ENCODE results near the gene CCSER2. TPM values are rescaled to one million over a fixed set of nuclear protein-coding genes. Genes with fewer than 3 reads are reported as not detected.
"Not testable (repeated sequence)": the region's sequence is repeated elsewhere in the genome, so short reads cannot be mapped to it uniquely, and the experiment has no call there.

CCSER2 gene
- total RNA-seq, 1 donor from 2014 or later: 49.6 TPM

DNA sequence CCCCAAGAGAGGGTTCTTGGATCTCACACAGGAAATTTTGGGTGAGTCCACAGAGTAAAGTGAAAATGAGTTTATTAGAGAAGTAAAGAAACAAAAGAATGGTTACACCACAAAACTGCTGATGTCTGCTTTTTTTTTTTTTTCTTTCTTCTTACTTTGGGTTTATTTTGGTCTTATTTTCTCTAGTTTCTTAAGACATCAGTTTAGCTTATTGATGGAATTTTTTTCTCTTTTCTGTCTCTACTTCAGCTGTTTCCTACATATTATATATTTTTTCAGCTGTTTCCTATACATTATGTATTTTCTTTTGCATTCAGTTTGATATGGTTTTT, 166.4 kb downstream of the CCSER2 start:
- peaks cover 32% of the 10 kb centered on the region for H3K36me3 Mint-ChIP-seq (ENCODE audit: insufficient read depth)
- H3K27ac Mint-ChIP-seq: no peak overlapping the region
- H3K27me3 Mint-ChIP-seq: no peaks in the 10 kb centered on the region
- no peak overlapping the region for H3K4me3 Mint-ChIP-seq (ENCODE audit: low read depth)
- peaks cover 15% of the 10 kb centered on the region for H3K4me1 Mint-ChIP-seq (ENCODE audit: low read depth)
- H3K9me3 Mint-ChIP-seq (ENCODE audit: low read depth): peaks cover 15% of the 10 kb centered on the region
- TF ChIP-seq, protein P1, sequence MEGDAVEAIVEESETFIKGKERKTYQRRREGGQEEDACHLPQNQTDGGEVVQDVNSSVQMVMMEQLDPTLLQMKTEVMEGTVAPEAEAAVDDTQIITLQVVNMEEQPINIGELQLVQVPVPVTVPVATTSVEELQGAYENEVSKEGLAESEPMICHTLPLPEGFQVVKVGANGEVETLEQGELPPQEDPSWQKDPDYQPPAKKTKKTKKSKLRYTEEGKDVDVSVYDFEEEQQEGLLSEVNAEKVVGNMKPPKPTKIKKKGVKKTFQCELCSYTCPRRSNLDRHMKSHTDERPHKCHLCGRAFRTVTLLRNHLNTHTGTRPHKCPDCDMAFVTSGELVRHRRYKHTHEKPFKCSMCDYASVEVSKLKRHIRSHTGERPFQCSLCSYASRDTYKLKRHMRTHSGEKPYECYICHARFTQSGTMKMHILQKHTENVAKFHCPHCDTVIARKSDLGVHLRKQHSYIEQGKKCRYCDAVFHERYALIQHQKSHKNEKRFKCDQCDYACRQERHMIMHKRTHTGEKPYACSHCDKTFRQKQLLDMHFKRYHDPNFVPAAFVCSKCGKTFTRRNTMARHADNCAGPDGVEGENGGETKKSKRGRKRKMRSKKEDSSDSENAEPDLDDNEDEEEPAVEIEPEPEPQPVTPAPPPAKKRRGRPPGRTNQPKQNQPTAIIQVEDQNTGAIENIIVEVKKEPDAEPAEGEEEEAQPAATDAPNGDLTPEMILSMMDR (IDR thresholded peaks at IDR 0.05; ENCODE audit: unreplicated experiment): no peak
- no peak for DNase-seq (ENCODE audit: low spot score, unreplicated experiment)

DNA sequence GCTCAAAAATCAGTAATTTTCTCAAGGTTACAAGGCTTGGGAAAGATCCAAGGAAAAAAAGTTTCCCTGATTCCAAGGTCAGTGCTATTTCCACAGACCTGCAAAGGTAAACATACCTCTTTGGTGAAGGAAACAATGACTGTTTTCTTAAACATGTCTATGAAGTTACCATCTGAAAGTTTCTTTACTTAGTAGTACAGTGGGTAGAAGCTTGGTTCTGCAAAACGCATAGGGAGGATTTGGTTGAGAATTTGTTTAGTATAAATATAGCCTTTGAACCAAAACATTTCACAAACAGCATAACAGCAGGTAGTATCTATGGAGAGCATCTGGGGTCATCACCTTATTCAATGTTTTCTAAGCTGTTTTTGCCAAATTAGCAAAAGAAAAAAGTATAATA, 169.6 kb downstream of the CCSER2 start:
- Mint-ChIP-seq H3K27ac (peak overlapping the region; percentile 18), H3K9me3 (ENCODE audit: low read depth) (peaks cover 5% of the 10 kb centered on the region), H3K27me3 (no peaks in the 10 kb centered on the region), H3K36me3 (ENCODE audit: insufficient read depth) (peaks cover 12% of the 10 kb centered on the region), H3K4me3 (ENCODE audit: low read depth) (no peak overlapping the region), H3K4me1 (ENCODE audit: low read depth) (peaks cover 16% of the 10 kb centered on the region)
- no peak for DNase-seq (ENCODE audit: low spot score, unreplicated experiment)
- TF ChIP-seq, protein P1 (IDR thresholded peaks at IDR 0.05; ENCODE audit: unreplicated experiment): no peak

DNA sequence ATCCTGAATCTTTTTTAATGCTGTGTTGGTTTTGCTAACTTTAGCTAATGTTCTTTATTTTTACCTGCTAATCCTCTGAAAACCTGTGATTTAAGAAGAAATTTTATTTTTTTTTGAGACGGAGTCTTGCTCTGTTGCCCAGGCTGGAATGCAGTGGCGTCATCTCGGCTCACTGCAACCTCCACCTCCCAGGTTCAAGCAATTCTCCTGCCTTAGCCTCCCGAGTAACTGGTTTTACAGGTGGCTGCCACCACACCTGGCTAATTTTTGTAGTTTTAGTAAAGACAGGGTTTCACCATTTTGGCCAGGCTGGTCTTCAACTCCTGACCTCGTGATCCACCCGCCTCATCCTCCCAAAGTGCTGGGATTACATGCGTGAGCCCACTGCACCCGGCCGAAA, 170.7 kb downstream of the CCSER2 start:
- Mint-ChIP-seq H3K4me1 (ENCODE audit: low read depth) (peaks cover 16% of the 10 kb centered on the region), H3K36me3 (ENCODE audit: insufficient read depth) (peaks cover 12% of the 10 kb centered on the region)
- not testable (repeated sequence) for DNase-seq (ENCODE audit: low spot score, unreplicated experiment); H3K4me3 Mint-ChIP-seq (ENCODE audit: low read depth); H3K9me3 Mint-ChIP-seq (ENCODE audit: low read depth); H3K27ac Mint-ChIP-seq; H3K27me3 Mint-ChIP-seq

DNA sequence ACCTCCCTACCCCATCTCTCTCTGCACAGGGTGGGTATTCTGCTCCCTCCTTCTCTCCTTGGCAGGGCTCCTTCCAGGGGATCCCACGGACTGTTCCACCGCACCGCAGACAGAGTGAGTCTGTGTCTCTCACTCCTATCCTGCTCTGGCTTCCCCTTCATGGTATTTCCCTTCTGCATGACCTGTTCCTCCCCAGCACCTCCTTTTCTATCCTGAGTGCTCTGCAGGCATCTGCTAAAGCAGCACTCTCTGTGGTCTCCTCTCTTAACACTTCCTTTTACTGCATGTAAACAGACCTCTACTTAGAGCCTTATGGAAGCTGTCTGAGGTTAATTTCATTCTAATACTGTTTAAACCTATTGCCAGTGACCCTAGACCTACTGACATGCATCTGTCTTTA, 171.5 kb downstream of the CCSER2 start:
- DNase-seq (ENCODE audit: low spot score, unreplicated experiment): no peak
- H3K4me3 Mint-ChIP-seq (ENCODE audit: low read depth): no peak overlapping the region
- H3K9me3 Mint-ChIP-seq (ENCODE audit: low read depth): peaks cover 5% of the 10 kb centered on the region
- H3K27me3 Mint-ChIP-seq: no peaks in the 10 kb centered on the region
- H3K36me3 Mint-ChIP-seq (ENCODE audit: insufficient read depth): peaks cover 11% of the 10 kb centered on the region
- TF ChIP-seq, protein P1 (IDR thresholded peaks at IDR 0.05; ENCODE audit: unreplicated experiment): no peak
- H3K4me1 Mint-ChIP-seq (ENCODE audit: low read depth): peaks cover 14% of the 10 kb centered on the region
- H3K27ac Mint-ChIP-seq: no peak overlapping the region

DNA sequence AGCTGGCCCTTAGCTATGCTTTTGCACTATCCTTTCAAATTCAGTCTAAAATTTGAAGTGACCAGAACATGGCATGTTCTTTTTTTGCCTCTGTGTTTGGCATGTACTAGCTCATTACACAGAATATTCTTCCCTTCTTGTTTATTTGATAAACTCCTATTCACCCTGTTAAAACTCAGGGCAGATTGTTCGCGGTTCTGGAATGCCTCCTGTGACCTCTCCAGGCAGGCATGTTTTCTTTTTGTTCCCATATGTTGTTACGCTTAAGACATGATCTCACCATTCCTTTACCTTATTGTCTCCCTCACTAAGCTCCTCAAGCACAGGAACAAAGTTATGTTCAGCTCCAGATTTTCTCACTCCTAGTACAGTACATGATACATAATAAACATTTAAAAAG, 181.7 kb downstream of the CCSER2 start:
- Mint-ChIP-seq H3K4me3 (ENCODE audit: low read depth) (no peak overlapping the region), H3K9me3 (ENCODE audit: low read depth) (no peaks in the 10 kb centered on the region), H3K27ac (peak overlapping the region; percentile 10), H3K4me1 (ENCODE audit: low read depth) (peaks cover 6% of the 10 kb centered on the region), H3K36me3 (ENCODE audit: insufficient read depth) (peaks cover 15% of the 10 kb centered on the region), H3K27me3 (no peaks in the 10 kb centered on the region)
- no peak for DNase-seq (ENCODE audit: low spot score, unreplicated experiment)
- TF ChIP-seq, protein P1 (IDR thresholded peaks at IDR 0.05; ENCODE audit: unreplicated experiment): no peak

DNA sequence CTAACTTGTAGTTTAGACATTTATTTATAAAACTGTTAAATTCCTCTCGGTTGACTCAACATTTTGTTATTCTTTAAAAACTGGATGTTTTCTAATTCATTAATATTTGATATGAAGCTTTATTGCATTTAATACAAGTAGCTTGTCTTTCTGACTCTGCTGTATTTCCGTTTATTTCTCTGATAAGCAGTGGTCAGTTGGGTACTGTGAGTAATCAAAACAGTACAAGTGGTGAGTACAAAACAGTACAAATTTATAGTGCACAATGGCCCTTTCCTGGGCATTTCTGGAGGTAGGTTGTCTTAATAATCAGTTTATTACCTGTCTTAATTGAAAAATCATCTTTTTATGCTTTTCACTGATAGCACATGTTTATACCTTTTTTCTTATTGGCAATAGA, 182.7 kb downstream of the CCSER2 start:
- Mint-ChIP-seq H3K4me3 (ENCODE audit: low read depth) (no peak overlapping the region), H3K4me1 (ENCODE audit: low read depth) (peaks cover 6% of the 10 kb centered on the region), H3K27ac (no peak overlapping the region), H3K9me3 (ENCODE audit: low read depth) (no peaks in the 10 kb centered on the region), H3K36me3 (ENCODE audit: insufficient read depth) (peaks cover 17% of the 10 kb centered on the region), H3K27me3 (no peaks in the 10 kb centered on the region)
- no peak for DNase-seq (ENCODE audit: low spot score, unreplicated experiment)
- TF ChIP-seq, protein P1 (IDR thresholded peaks at IDR 0.05; ENCODE audit: unreplicated experiment): no peak
